CD4-positive, alpha-beta T cell (primary cell): Measurements from ENCODE around the gene FAM163B. TPM values are rescaled to one million over a fixed set of nuclear protein-coding genes. Genes with fewer than 3 reads are reported as not detected.

Source experiments
- ATAC-seq: fragments of 200-7000 bp; cut with Tn5 transposase; one replicate; pipeline ENCODE4 v1.10.0; 2022; ENCODE audit warnings: mild to moderate bottlenecking; ENCODE audit not compliant: poor library complexity
- CTCF ChIA-PET: fragments of 350-600 bp; sonication (Branson Sonifier 250); formaldehyde crosslinking; loops from one replicate; lab custom pipeline; 2021; ENCODE audit warnings: antibody characterized with exemption, inconsistent platforms; lab: Charles Lee
- POLR2A ChIA-PET: fragments of 350-600 bp; sonication (Branson Sonifier 250); formaldehyde crosslinking; loops from one replicate; lab custom pipeline; 2021; ENCODE audit warnings: antibody characterized with exemption, inconsistent platforms; lab: Charles Lee
- DNase-seq, 14 experiments: peaks; one replicate each; pipeline ENCODE4 v3.0.0-alpha.2; 2013 to 2020; ENCODE audit warnings: mixed read lengths in 2 of 14
- H3K27ac ChIP-seq, 2 donors: one replicate each; pipeline versions ENCODE4 v1.5.1 to v1.7.0; 2013; ENCODE audit warnings: low read length in 2 of 2, low read depth in 1 of 2, mild to moderate bottlenecking in 1 of 2
- H3K27me3 ChIP-seq, 2 experiments: 1 replicate in 1 of 2; 2 replicates in 1 of 2; pipeline versions ENCODE4 v1.6.1 to v1.7.0; 2013; ENCODE audit warnings: low read length in 2 of 2, control low read depth in 1 of 2, mild to moderate bottlenecking in 1 of 2, moderate library complexity in 1 of 2; ENCODE audit not compliant: insufficient read depth in 2 of 2, control insufficient read depth in 1 of 2
- H3K36me3 ChIP-seq: one replicate; pipeline ENCODE4 v1.6.1; 2013; ENCODE audit warnings: low read length, control low read depth; ENCODE audit not compliant: insufficient read depth
- H3K4me1 ChIP-seq: one replicate; pipeline ENCODE4 v1.6.1; 2013; ENCODE audit warnings: low read length, control low read depth; ENCODE audit not compliant: insufficient read depth
- H3K4me3 ChIP-seq: one replicate; pipeline ENCODE4 v1.5.1; 2013; ENCODE audit warnings: mild to moderate bottlenecking, low read length, moderate library complexity
- H3K9me3 ChIP-seq, 2 experiments: 1 replicate in 1 of 2; 2 replicates in 1 of 2; pipeline versions ENCODE4 v1.6.1 to v1.7.0; 2013; ENCODE audit warnings: low read length in 2 of 2, mild to moderate bottlenecking in 2 of 2, control low read depth in 1 of 2, moderate library complexity in 1 of 2; ENCODE audit not compliant: control insufficient read depth in 1 of 2, insufficient read depth in 1 of 2
- H3K27ac Mint-ChIP-seq: one replicate; pipeline ENCODE4 v1.8.0; 2020; ENCODE audit warnings: mixed read lengths
- H3K27me3 Mint-ChIP-seq: one replicate; pipeline ENCODE4 v1.8.0; 2021; ENCODE audit warnings: mixed read lengths
- H3K36me3 Mint-ChIP-seq: one replicate; pipeline ENCODE4 v1.8.0; 2021; ENCODE audit warnings: low read depth, mixed read lengths
- H3K4me1 Mint-ChIP-seq: one replicate; pipeline ENCODE4 v1.8.0; 2021; ENCODE audit warnings: low read depth, mixed read lengths
- H3K4me3 Mint-ChIP-seq: one replicate; pipeline ENCODE4 v1.8.0; 2020; ENCODE audit warnings: mild to moderate bottlenecking, mixed read lengths
- H3K9me3 Mint-ChIP-seq: one replicate; pipeline ENCODE4 v1.8.0; 2020; ENCODE audit warnings: mixed read lengths
- intact Hi-C, 2 experiments: fragments of 100-400 bp; cut with DNase I in 1 of 2; cut with micrococcal nuclease in 1 of 2; formaldehyde crosslinking; loops; one replicate each; pipeline versions ENCODE4 v1.15.1 to v1.9.0; 2023 to 2025; cut with DNase I, micrococcal nuclease
- total RNA-seq, 174 experiments: library from RNA in 2 of 174; stranded (reverse) in 2 of 174; gene quantifications; one replicate each; pipeline ENCODE4 v1.2.3 and lab custom pipeline; 2021 to 2026
- TF ChIP-seq, protein P1 (sequence below): fragments of 200-600 bp; IDR thresholded peaks from one replicate; pipeline ENCODE4 v1.8.0; 2022; ENCODE audit warnings: antibody characterized with exemption, mild to moderate bottlenecking

Gene FAM163B
- total RNA-seq, 2 experiments from 2014 or later: not detected

DNA sequence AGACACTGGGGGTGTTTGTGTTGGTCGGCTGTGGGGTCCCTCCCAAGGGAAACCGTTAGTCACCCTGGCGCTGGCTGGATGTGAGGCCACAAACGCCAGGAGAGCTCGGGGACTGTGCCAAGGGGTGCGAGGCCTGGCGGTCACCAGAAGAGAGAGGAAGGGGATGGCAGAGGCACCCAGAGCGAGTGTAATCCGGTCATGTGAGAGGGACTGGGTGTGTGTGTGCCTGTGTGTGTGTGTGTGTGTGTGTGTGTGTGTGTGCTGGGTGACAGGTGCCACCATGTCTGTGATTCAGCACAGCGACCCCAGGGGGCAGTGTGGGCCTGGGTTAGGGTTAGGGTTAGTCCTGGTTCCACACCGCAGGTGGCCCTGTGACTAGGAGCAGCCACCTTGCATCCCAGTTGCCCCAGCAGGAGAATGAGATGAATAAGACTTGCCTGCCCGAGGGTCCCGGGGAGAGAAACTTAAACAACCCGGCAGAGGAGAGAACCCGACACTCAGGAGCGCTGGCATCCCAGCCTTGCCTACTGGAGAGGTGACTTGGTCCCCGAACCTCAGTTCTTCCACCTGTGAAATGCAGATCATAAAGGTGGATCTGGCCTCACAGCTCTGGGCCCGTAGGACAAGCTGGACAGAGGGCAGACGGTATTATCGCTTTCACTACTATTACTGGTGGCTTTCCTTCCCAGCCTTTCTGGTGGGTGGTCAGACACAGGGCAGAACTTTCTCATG, 76.1 kb downstream of the FAM163B start:
- peaks cover 0 to 10% of the 10 kb centered on the region in 2 experiments for H3K27me3 ChIP-seq
- peak overlapping the region; percentile 87 for H3K4me3 Mint-ChIP-seq
- H3K9me3 ChIP-seq: peaks cover 0 to 3% of the 10 kb centered on the region in 2 experiments
- DNase-seq (peak; percentile 47 to 83 (median 64)), ATAC-seq (peak; percentile 82)
- peaks cover 12% of the 10 kb centered on the region for H3K4me1 Mint-ChIP-seq
- H3K27me3 Mint-ChIP-seq: peaks cover 6% of the 10 kb centered on the region
- peaks cover 26% of the 10 kb centered on the region for H3K4me1 ChIP-seq
- no peak overlapping the region for H3K4me3 ChIP-seq
- no peaks in the 10 kb centered on the region for H3K36me3 ChIP-seq
- ChIA-PET CTCF (no interaction called here), POLR2A (interaction anchor here (1.2 to 1.8 kb wide), 2 partner anchors 24 kb away, joined by 4 to 9 read pairs; no protein-coding TSS in a partner anchor)
- no peaks in the 10 kb centered on the region for H3K36me3 Mint-ChIP-seq
- peak overlapping the region; percentile 85 for H3K27ac Mint-ChIP-seq
- TF ChIP-seq, protein P1, sequence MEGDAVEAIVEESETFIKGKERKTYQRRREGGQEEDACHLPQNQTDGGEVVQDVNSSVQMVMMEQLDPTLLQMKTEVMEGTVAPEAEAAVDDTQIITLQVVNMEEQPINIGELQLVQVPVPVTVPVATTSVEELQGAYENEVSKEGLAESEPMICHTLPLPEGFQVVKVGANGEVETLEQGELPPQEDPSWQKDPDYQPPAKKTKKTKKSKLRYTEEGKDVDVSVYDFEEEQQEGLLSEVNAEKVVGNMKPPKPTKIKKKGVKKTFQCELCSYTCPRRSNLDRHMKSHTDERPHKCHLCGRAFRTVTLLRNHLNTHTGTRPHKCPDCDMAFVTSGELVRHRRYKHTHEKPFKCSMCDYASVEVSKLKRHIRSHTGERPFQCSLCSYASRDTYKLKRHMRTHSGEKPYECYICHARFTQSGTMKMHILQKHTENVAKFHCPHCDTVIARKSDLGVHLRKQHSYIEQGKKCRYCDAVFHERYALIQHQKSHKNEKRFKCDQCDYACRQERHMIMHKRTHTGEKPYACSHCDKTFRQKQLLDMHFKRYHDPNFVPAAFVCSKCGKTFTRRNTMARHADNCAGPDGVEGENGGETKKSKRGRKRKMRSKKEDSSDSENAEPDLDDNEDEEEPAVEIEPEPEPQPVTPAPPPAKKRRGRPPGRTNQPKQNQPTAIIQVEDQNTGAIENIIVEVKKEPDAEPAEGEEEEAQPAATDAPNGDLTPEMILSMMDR: peak; percentile 32
- intact Hi-C loops: loop anchor here (1.0 to 10.0 kb wide), 4 partner anchors 182 to 462 kb away; partner anchors contain the start of gene VAV2 (in 2 of the 2)
- H3K27ac ChIP-seq: no peak overlapping the region
- no peaks in the 10 kb centered on the region for H3K9me3 Mint-ChIP-seq

DNA sequence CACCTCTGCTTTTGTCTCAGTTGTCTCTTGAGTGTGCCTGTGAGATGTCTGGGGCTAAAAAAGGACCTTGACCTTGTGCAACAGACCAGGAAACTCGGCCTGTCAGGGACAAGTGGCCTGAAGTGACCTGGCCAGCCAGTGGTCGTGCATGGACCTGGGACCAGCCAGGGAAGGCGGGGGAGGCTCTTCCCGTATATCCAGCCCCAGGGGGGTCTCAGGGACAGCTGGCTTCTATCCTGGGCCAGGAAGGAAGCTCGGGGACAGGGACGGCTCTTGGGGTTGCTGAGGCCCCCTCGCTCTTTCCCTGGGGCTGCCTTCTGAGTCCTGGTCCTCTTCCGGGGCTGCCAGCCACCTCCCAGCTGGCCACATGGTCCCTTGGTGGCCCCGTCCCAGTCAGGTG, 77.9 kb downstream of the FAM163B start:
- no peaks in the 10 kb centered on the region for H3K9me3 ChIP-seq
- intact Hi-C loops: loop anchor here (5.0 to 10.0 kb wide), 3 partner anchors 196 to 464 kb away; partner anchors contain the start of gene VAV2 (in 2 of the 2)
- no peak for DNase-seq
- Mint-ChIP-seq H3K4me3 (no peak overlapping the region), H3K9me3 (no peaks in the 10 kb centered on the region), H3K4me1 (peaks cover 17% of the 10 kb centered on the region), H3K36me3 (no peaks in the 10 kb centered on the region), H3K27ac (no peak overlapping the region), H3K27me3 (peaks cover 6% of the 10 kb centered on the region)
- POLR2A ChIA-PET: no interaction called here
- CTCF ChIA-PET: no interaction called here
- no peak overlapping the region for H3K4me3 ChIP-seq
- peaks cover 34% of the 10 kb centered on the region for H3K4me1 ChIP-seq
- TF ChIP-seq, protein P1: no peak
- H3K27ac ChIP-seq: no peak overlapping the region
- H3K27me3 ChIP-seq: peaks cover 0 to 10% of the 10 kb centered on the region in 2 experiments
- no peak for ATAC-seq
- no peaks in the 10 kb centered on the region for H3K36me3 ChIP-seq

DNA sequence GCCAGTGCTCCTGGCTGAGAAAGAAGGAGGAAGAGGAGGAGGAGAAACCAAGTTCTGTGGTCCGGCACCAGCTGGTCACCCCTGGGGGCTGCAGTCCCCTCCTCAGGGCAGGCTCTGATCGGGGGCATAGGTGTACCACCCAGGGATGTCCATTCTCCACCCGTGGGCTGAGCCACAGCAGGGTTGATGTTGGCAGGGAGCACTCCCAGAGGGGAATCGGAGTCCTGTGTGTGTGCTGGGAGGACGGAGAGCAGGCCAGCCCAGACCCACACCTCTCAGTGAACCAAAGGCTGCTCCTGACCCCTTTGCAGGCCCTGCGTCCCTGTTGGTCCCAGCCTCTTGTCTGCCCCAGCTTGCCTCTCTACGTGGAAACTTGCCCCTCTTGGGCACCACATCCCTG, 79.3 kb downstream of the FAM163B start:
- CTCF ChIA-PET: no interaction called here
- H3K4me1 Mint-ChIP-seq: peaks cover 23% of the 10 kb centered on the region
- TF ChIP-seq, protein P1: no peak
- Histone ChIP-seq H3K9me3 (no peaks in the 10 kb centered on the region), H3K27ac (no peak overlapping the region), H3K4me3 (no peak overlapping the region), H3K27me3 (peaks cover 0 to 8% of the 10 kb centered on the region in 2 experiments), H3K36me3 (no peaks in the 10 kb centered on the region), H3K4me1 (peaks cover 31% of the 10 kb centered on the region)
- ATAC-seq (no peak), DNase-seq (no peak)
- no peak overlapping the region for H3K27ac Mint-ChIP-seq
- H3K9me3 Mint-ChIP-seq: no peaks in the 10 kb centered on the region
- POLR2A ChIA-PET: no interaction called here
- no peaks in the 10 kb centered on the region for H3K36me3 Mint-ChIP-seq
- H3K27me3 Mint-ChIP-seq: peaks cover 6% of the 10 kb centered on the region
- intact Hi-C loops: loop anchor here (5.0 to 10.0 kb wide), 3 partner anchors 197 to 465 kb away; partner anchors contain the start of gene VAV2 (in 2 of the 2)
- no peak overlapping the region for H3K4me3 Mint-ChIP-seq
